Caco-2 (cell line): ENCODE measurements around the gene CYP46A1. TPM values are rescaled to one million over a fixed set of nuclear protein-coding genes. Genes with fewer than 3 reads are reported as not detected.
A peak's percentile ranks its signal among the peaks of the same experiment; 100 is the strongest.

Source experiments
- BruUV-seq: library from RNA; stranded (reverse); fragments of 400-500 nt; replicated peaks from 2 replicates; lab custom pipeline; 2021; lab: Mats Ljungman, UMichigan
- CTCF ChIA-PET: fragments of 300-600 bp; sonication (Branson Sonifier 250); formaldehyde crosslinking; loops from one replicate; lab custom pipeline; 2022; ENCODE audit warnings: antibody characterized with exemption; lab: Charles Lee
- POLR2A ChIA-PET: fragments of 300-600 bp; sonication (Branson Sonifier 250); formaldehyde crosslinking; loops from one replicate; lab custom pipeline; 2022; ENCODE audit warnings: antibody characterized with exemption; lab: Charles Lee
- DNase-seq, 2 experiments: peaks; one replicate each; pipeline versions ENCODE4 v3.0.0 to v3.0.0-alpha.2; 2020 to 2022
- H3K27me3 ChIP-seq: replicated peaks from 2 replicates; pipeline ENCODE4 v1.6.0; 2011; ENCODE audit warnings: low read length; ENCODE audit not compliant: control insufficient read depth, insufficient read depth
- H3K36me3 ChIP-seq: 2 replicates; pipeline ENCODE4 v1.5.1; 2011; ENCODE audit warnings: low read length; ENCODE audit not compliant: control insufficient read depth, insufficient read depth
- H3K4me1 ChIP-seq: fragments of 250-450 bp; sonication (Bioruptor Pico); 2 replicates; pipeline ENCODE4 v1.5.1; 2020; ENCODE audit warnings: mild to moderate bottlenecking
- H3K4me3 ChIP-seq: 2 replicates; pipeline ENCODE4 v1.5.1; 2011; ENCODE audit warnings: low read depth, mild to moderate bottlenecking, control low read depth, low read length
- H3K9me3 ChIP-seq: fragments of 250-450 bp; sonication (Bioruptor Pico); 2 replicates; pipeline ENCODE4 v1.5.1; 2020; ENCODE audit warnings: mild to moderate bottlenecking, moderate library complexity
- H3K27ac Mint-ChIP-seq: one replicate; pipeline ENCODE4 v1.8.0; 2022; ENCODE audit warnings: mixed read lengths; ENCODE audit not compliant: unreplicated experiment
- H3K27me3 Mint-ChIP-seq: one replicate; pipeline ENCODE4 v1.8.0; 2022; ENCODE audit warnings: mixed read lengths; ENCODE audit not compliant: insufficient read depth, unreplicated experiment
- H3K36me3 Mint-ChIP-seq: one replicate; pipeline ENCODE4 v1.8.0; 2022; ENCODE audit warnings: mild to moderate bottlenecking, mixed read lengths; ENCODE audit not compliant: insufficient read depth, unreplicated experiment
- H3K4me1 Mint-ChIP-seq: one replicate; pipeline ENCODE4 v1.8.0; 2022; ENCODE audit warnings: low read depth, mixed read lengths; ENCODE audit not compliant: unreplicated experiment
- H3K4me3 Mint-ChIP-seq: one replicate; pipeline ENCODE4 v1.8.0; 2022; ENCODE audit warnings: mild to moderate bottlenecking, moderate library complexity, mixed read lengths; ENCODE audit not compliant: unreplicated experiment
- H3K9me3 Mint-ChIP-seq: one replicate; pipeline ENCODE4 v1.8.0; 2022; ENCODE audit warnings: mixed read lengths; ENCODE audit not compliant: unreplicated experiment
- CTCF ChIP-seq, 2 experiments: fragments of 200-600 bp in 1 of 2; IDR thresholded peaks; 1 replicate in 1 of 2; 2 replicates in 1 of 2; pipeline versions ENCODE4 v1.5.1 to v1.8.0; 2011 to 2022; ENCODE audit warnings: antibody characterized with exemption in 1 of 2, control low read depth in 1 of 2, inconsistent platforms in 1 of 2, low read depth in 1 of 2, low read length in 1 of 2, mild to moderate bottlenecking in 1 of 2, moderate library complexity in 1 of 2; ENCODE audit not compliant: insufficient read depth in 1 of 2, severe bottlenecking in 1 of 2, unreplicated experiment in 1 of 2
- intact Hi-C: fragments of 100-400 bp; cut with micrococcal nuclease; formaldehyde crosslinking; loops from one replicate; pipeline ENCODE4 v1.10.0; 2022; ENCODE audit not compliant: unreplicated experiment
- total RNA-seq: library from RNA; stranded (reverse); gene quantifications from 2 replicates; pipeline ENCODE4 v1.2.3, GENCODE V29; 2022

CYP46A1 gene
- total RNA-seq, 1 experiment from 2014 or later: 0.09 TPM

GRCh38 chr14:99748529-99748928 is 64.4 kb downstream of the CYP46A1 start:
- no TSS peak for BruUV-seq
- Mint-ChIP-seq H3K4me3 (no peak overlapping the region), H3K27ac (no peak overlapping the region), H3K36me3 (no peaks in the 10 kb centered on the region), H3K27me3 (peaks cover 4% of the 10 kb centered on the region), H3K9me3 (no peaks in the 10 kb centered on the region), H3K4me1 (peaks cover 5% of the 10 kb centered on the region)
- Histone ChIP-seq H3K27me3 (no peaks in the 10 kb centered on the region), H3K9me3 (no peaks in the 10 kb centered on the region), H3K36me3 (no peaks in the 10 kb centered on the region), H3K4me1 (no peaks in the 10 kb centered on the region), H3K4me3 (no peak overlapping the region)
- intact Hi-C loops: no loop called here
- ChIA-PET POLR2A (no interaction called here), CTCF (no interaction called here)
- TF ChIP-seq CTCF (IDR thresholded peaks at IDR 0.05; ENCODE audit: insufficient read depth in 1 of 2, low read depth in 1 of 2, low read length in 1 of 2, severe bottlenecking in 1 of 2, unreplicated experiment in 1 of 2): no peak
- DNase-seq: no peak

- Mint-ChIP-seq H3K27me3 (peaks cover 4% of the 10 kb centered on the region), H3K4me3 (no peak overlapping the region), H3K36me3 (no peaks in the 10 kb centered on the region), H3K27ac (no peak overlapping the region), H3K4me1 (peaks cover 6% of the 10 kb centered on the region), H3K9me3 (no peaks in the 10 kb centered on the region)
- H3K27me3 ChIP-seq: no peaks in the 10 kb centered on the region
- ChIA-PET CTCF (interaction anchor here (1.0 kb wide), 1 partner anchor 35 kb away, joined by 3 read pairs; no protein-coding TSS in a partner anchor), POLR2A (no interaction called here)
- H3K36me3 ChIP-seq: no peaks in the 10 kb centered on the region
- H3K9me3 ChIP-seq: no peaks in the 10 kb centered on the region
- no peaks in the 10 kb centered on the region for H3K4me1 ChIP-seq
- intact Hi-C loops: no loop called here
- peak; percentile 19 to 20 for TF ChIP-seq CTCF (IDR thresholded peaks at IDR 0.05; ENCODE audit: insufficient read depth in 1 of 2, low read depth in 1 of 2, low read length in 1 of 2, severe bottlenecking in 1 of 2, unreplicated experiment in 1 of 2)
- BruUV-seq: no TSS peak
- peak in 1 of 2 experiments; percentile 38 for DNase-seq
- no peak overlapping the region for H3K4me3 ChIP-seq
These were observed 65.0 kb downstream of the CYP46A1 start for GRCh38 chr14:99749142-99749541.

GRCh38 chr14:99749763-99750715 is 65.9 kb downstream of the CYP46A1 start:
- CTCF ChIA-PET: interaction anchor here (1.0 kb wide), 2 partner anchors 10 to 35 kb away, joined by 3 to 4 read pairs; no protein-coding TSS in a partner anchor
- Mint-ChIP-seq H3K4me3 (no peak overlapping the region), H3K27me3 (peaks cover 4% of the 10 kb centered on the region), H3K4me1 (peaks cover 6% of the 10 kb centered on the region), H3K36me3 (no peaks in the 10 kb centered on the region), H3K27ac (no peak overlapping the region), H3K9me3 (no peaks in the 10 kb centered on the region)
- intact Hi-C loops: no loop called here
- H3K9me3 ChIP-seq: no peaks in the 10 kb centered on the region
- H3K27me3 ChIP-seq: no peaks in the 10 kb centered on the region
- H3K4me3 ChIP-seq: no peak overlapping the region
- H3K4me1 ChIP-seq: no peaks in the 10 kb centered on the region
- TF ChIP-seq CTCF (IDR thresholded peaks at IDR 0.05; ENCODE audit: insufficient read depth in 1 of 2, low read depth in 1 of 2, low read length in 1 of 2, severe bottlenecking in 1 of 2, unreplicated experiment in 1 of 2): no peak
- H3K36me3 ChIP-seq: no peaks in the 10 kb centered on the region
- BruUV-seq: no TSS peak
- POLR2A ChIA-PET: interaction anchor here (0.5 kb wide), 2 partner anchors 146 to 159 kb away, joined by 3 read pairs; partner anchors contain the start of gene CCDC85C
- DNase-seq: no peak
